SK-N-SH (cell line): ENCODE results near the gene CERS1. TPM values are rescaled to one million over a fixed set of nuclear protein-coding genes. Genes with fewer than 3 reads are reported as not detected.

Experiments used
- CTCF ChIA-PET: fragments of 300-600, 350-600 bp; formaldehyde crosslinking; extraction: SDS; loops from one replicate; lab custom pipeline; 2021; lab: Yijun Ruan, JAX
- POLR2A ChIA-PET: fragments of 350-600 bp; sonication (Branson Sonifier 250); formaldehyde crosslinking; extraction: SDS; loops from one replicate; lab custom pipeline; 2020; ENCODE audit warnings: antibody characterized with exemption, inconsistent platforms; lab: Yijun Ruan, JAX
- DNase-seq: peaks from one replicate; pipeline ENCODE4 v3.0.0; 2012
- H2AFZ ChIP-seq: fragments of 200-600 bp; sonication (generic); 2 replicates; pipeline ENCODE4 v1.8.1; 2016; ENCODE audit warnings: antibody characterized with exemption, mild to moderate bottlenecking, low read depth
- H3F3A ChIP-seq: fragments of 200-600 bp; sonication (generic); replicated peaks from 2 replicates; pipeline ENCODE3; 2016; ENCODE audit warnings: antibody characterized with exemption, mild to moderate bottlenecking; ENCODE audit not compliant: insufficient read depth
- H3K27ac ChIP-seq, 2 experiments: fragments of 200-500 bp in 1 of 2; fragments of 200-600 bp in 1 of 2; sonication (Bioruptor generic) in 1 of 2; sonication (generic), shearing (Covaris generic) in 1 of 2; 2 replicates each; pipeline versions ENCODE4 v1.5.1 to v1.6.1; 2014 to 2016; ENCODE audit warnings: low read depth in 2 of 2, inconsistent platforms in 1 of 2, low read length in 1 of 2, mild to moderate bottlenecking in 1 of 2, mixed read lengths in 1 of 2
- H3K27me3 ChIP-seq: fragments of 200-600 bp; sonication (generic), shearing (Covaris generic); 2 replicates; pipeline ENCODE4 v1.6.1; 2016; ENCODE audit warnings: mixed run types; ENCODE audit not compliant: insufficient read depth
- H3K36me3 ChIP-seq, 2 experiments: fragments of 200-500 bp in 1 of 2; fragments of 200-600 bp in 1 of 2; sonication (Bioruptor generic) in 1 of 2; sonication (generic) in 1 of 2; replicated peaks in 1 of 2; 2 replicates each; pipeline versions ENCODE3 to v1.5.1; 2014 to 2016; ENCODE audit warnings: low read length in 1 of 2, mild to moderate bottlenecking in 1 of 2; ENCODE audit not compliant: insufficient read depth in 2 of 2, control insufficient read depth in 1 of 2
- H3K4me1 ChIP-seq, 2 experiments: fragments of 200-500 bp in 1 of 2; fragments of 200-600 bp in 1 of 2; sonication (Bioruptor generic) in 1 of 2; sonication (generic), shearing (Covaris generic) in 1 of 2; 2 replicates each; pipeline versions ENCODE4 v1.5.1 to v1.6.1; 2014 to 2016; ENCODE audit warnings: low read depth in 1 of 2, low read length in 1 of 2, mixed run types in 1 of 2; ENCODE audit not compliant: insufficient read depth in 2 of 2, control insufficient read depth in 1 of 2
- H3K4me2 ChIP-seq: fragments of 200-600 bp; sonication (generic), shearing (Covaris generic); 2 replicates; pipeline ENCODE4 v1.6.1; 2017; ENCODE audit warnings: mixed run types
- H3K4me3 ChIP-seq, 2 experiments: fragments of 200-500 bp in 1 of 2; fragments of 200-600 bp in 1 of 2; sonication (Bioruptor generic) in 1 of 2; sonication (generic), shearing (Covaris generic) in 1 of 2; 2 replicates each; pipeline versions ENCODE4 v1.5.1 to v1.8.1; 2014 to 2016; ENCODE audit warnings: low read depth in 2 of 2, inconsistent platforms in 1 of 2, low read length in 1 of 2, mild to moderate bottlenecking in 1 of 2, mixed read lengths in 1 of 2, moderate library complexity in 1 of 2
- H3K79me2 ChIP-seq: fragments of 200-600 bp; sonication (generic); 2 replicates; pipeline ENCODE4 v1.8.1; 2017; ENCODE audit warnings: mild to moderate bottlenecking; ENCODE audit not compliant: insufficient read depth
- H3K9ac ChIP-seq: fragments of 200-600 bp; sonication (generic); 2 replicates; pipeline ENCODE4 v1.6.1; 2017; ENCODE audit warnings: mixed run types
- H3K9me2 ChIP-seq: fragments of 200-600 bp; sonication (generic); 2 replicates; pipeline ENCODE4 v1.6.1; 2017; ENCODE audit warnings: mixed run types
- H3K9me3 ChIP-seq: fragments of 200-600 bp; sonication (generic); 2 replicates; pipeline ENCODE4 v1.6.1; 2017; ENCODE audit warnings: mixed run types, mild to moderate bottlenecking, moderate library complexity
- H4K20me1 ChIP-seq: fragments of 200-600 bp; sonication (generic); 2 replicates; pipeline ENCODE4 v1.6.1; 2017; ENCODE audit warnings: mild to moderate bottlenecking, mixed run types; ENCODE audit not compliant: insufficient read depth
- CHD2 ChIP-seq: fragments of 150-350 bp; IDR thresholded peaks from 2 replicates; pipeline ENCODE4 v1.6.1; 2018; ENCODE audit warnings: low read length; ENCODE audit not compliant: partially characterized antibody
- FOSL2 ChIP-seq: IDR thresholded peaks from 2 replicates; pipeline ENCODE4 v1.4.0; 2012; ENCODE audit warnings: low read depth, mild to moderate bottlenecking, moderate library complexity, borderline replicate concordance
- FOXM1 ChIP-seq: IDR thresholded peaks from 2 replicates; pipeline ENCODE4 v1.4.0; 2012; ENCODE audit warnings: low read depth, mild to moderate bottlenecking
- IRF3 ChIP-seq: fragments of 150-350 bp; IDR thresholded peaks from 2 replicates; pipeline ENCODE4 v1.6.1; 2016; ENCODE audit warnings: mild to moderate bottlenecking, low read depth, low read length
- JUND ChIP-seq: IDR thresholded peaks from 2 replicates; pipeline ENCODE4 v1.4.0; 2012
- MAX ChIP-seq: IDR thresholded peaks from 2 replicates; pipeline ENCODE4 v1.4.0; 2012; ENCODE audit warnings: low read depth
- MXI1 ChIP-seq: IDR thresholded peaks from 2 replicates; pipeline ENCODE4 v1.6.1; 2012; ENCODE audit warnings: mild to moderate bottlenecking, low read depth, low read length, improper control_type of control experiment
- NFIC ChIP-seq: IDR thresholded peaks from 2 replicates; pipeline ENCODE4 v1.4.0; 2012; ENCODE audit warnings: borderline replicate concordance
- POLR2AphosphoS5 ChIP-seq: IDR thresholded peaks from 2 replicates; pipeline ENCODE4 v1.6.1; 2012; ENCODE audit warnings: low read depth, low read length
- RAD21 ChIP-seq: IDR thresholded peaks from 2 replicates; pipeline ENCODE4 v1.6.1; 2012; ENCODE audit warnings: mild to moderate bottlenecking, low read length
- REST ChIP-seq: IDR thresholded peaks from 2 replicates; pipeline ENCODE4 v1.6.1; 2012; ENCODE audit warnings: mild to moderate bottlenecking, low read depth, low read length, moderate library complexity
- YY1 ChIP-seq: IDR thresholded peaks from 2 replicates; pipeline ENCODE4 v1.4.0; 2012; ENCODE audit warnings: low read depth, mild to moderate bottlenecking
- WGBS: methylation state at CpG from one replicate; pipeline ENCODE4 v1.1.6; 2017; ENCODE audit warnings: low lambda C conversion rate; 5-methylcytosine and 5-hydroxymethylcytosine counted together
- polyA plus RNA-seq, 3 experiments: library from polyadenylated mRNA; depleted of rRNA; stranded (reverse); fragments of >200 nt; gene quantifications; 2 replicates each; pipeline ENCODE4 v1.2.3, GENCODE V29; 2012

The CERS1 gene
- polyA plus RNA-seq, 1 of the 3 experiments (the other 2 are of a cell fraction) = 7.3 TPM

GRCh38 chr19:18921593-18921992, 25.6 kb upstream of the CERS1 start:
- 100% methylated on average over 4 of the region's 17 CpGs for WGBS
- Histone ChIP-seq H4K20me1 (peaks cover 16% of the 10 kb centered on the region; the same call in 1 of the 2 replicates), H3K9me3 (no peaks in the 10 kb centered on the region), H3K27me3 (no peaks in the 10 kb centered on the region), H3K9ac (no peak overlapping the region), H2AFZ (no peak overlapping the region), H3K4me3 (no peak overlapping the region), H3F3A (peaks cover 19% of the 10 kb centered on the region), H3K4me2 (no peak overlapping the region), H3K79me2 (peaks cover 53% of the 10 kb centered on the region), H3K36me3 (peaks cover 14 to 31% of the 10 kb centered on the region in 2 experiments), H3K27ac (no peak overlapping the region)
- DNase-seq = no peak
- ChIA-PET CTCF (interaction anchor here (7.2 kb wide), 1 partner anchor 26 kb away, joined by 76 read pairs; the partner anchor contains the start of gene CERS1), POLR2A (no interaction called here)
- TF ChIP-seq REST (no peak), JUND (no peak)
- TF ChIP-seq, all 33 proteins: peak for 0
- Histone ChIP-seq H3K9me2 (no peaks in the 10 kb centered on the region), H3K4me1 (peaks cover 5 to 12% of the 10 kb centered on the region in 2 experiments; a peak in 2 of 4 replicates)

GRCh38 chr19:18920400-18920799, 24.4 kb upstream of the CERS1 start:
- ChIA-PET POLR2A (interaction anchor here (2.4 kb wide), 1 partner anchor 11 kb away, joined by 9 read pairs; no protein-coding TSS in a partner anchor), CTCF (interaction anchor here (0.7 to 7.2 kb wide), 5 partner anchors 9 to 326 kb away, joined by 3 to 76 read pairs (median 3); partner anchors contain the start of gene CERS1)
- Histone ChIP-seq H3K27ac (peak overlapping the region in 1 of 2 experiments; percentile 54; a peak in 2 of 4 replicates), H4K20me1 (peaks cover 26% of the 10 kb centered on the region), H3K36me3 (peaks cover 23 to 24% of the 10 kb centered on the region in 2 experiments), H3K9me3 (no peaks in the 10 kb centered on the region), H2AFZ (no peak overlapping the region), H3K79me2 (peaks cover 65% of the 10 kb centered on the region), H3F3A (peaks cover 19% of the 10 kb centered on the region), H3K9ac (peak overlapping the region; percentile 79), H3K4me3 (peak overlapping the region; percentile 89 to 92), H3K4me1 (peaks cover 5 to 12% of the 10 kb centered on the region in 2 experiments; a peak in 2 of 4 replicates), H3K27me3 (no peaks in the 10 kb centered on the region), H3K9me2 (no peaks in the 10 kb centered on the region), H3K4me2 (peak overlapping the region; percentile 86)
- no peak for DNase-seq
- 21% methylated on average over 9 of the region's 9 CpGs for WGBS
- no peak for TF ChIP-seq MAX
- no peak for TF ChIP-seq POLR2AphosphoS5
- TF ChIP-seq MXI1 = no peak
- TF ChIP-seq FOXM1 = no peak
- no peak for TF ChIP-seq CHD2
- TF ChIP-seq YY1 = no peak
- no peak for TF ChIP-seq RAD21
- no peak for TF ChIP-seq FOSL2
- TF ChIP-seq NFIC = no peak
- no peak for TF ChIP-seq IRF3
